ENCODE results near the gene BEST3.

DNA sequence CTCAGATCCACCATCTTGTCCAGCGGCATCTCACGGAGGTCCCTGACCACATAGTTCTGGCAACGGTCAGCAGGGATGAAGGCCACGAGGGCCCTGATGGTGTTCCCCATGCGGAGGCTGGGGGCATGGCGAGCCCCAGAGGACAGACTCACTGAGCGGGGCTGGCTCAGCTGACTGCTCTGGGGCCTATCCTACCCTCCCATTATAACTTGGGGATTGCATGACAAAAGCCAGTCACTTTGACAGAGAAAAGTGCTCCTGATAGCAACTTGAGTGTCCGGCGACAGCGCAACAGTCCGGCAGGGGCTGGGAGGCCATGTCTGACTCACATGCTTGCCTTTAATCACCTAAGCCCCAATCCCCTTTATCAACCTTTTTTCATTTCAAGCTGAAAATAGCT lies 88.4 kb downstream of the BEST3 start, which contains the start of gene LRRC10:
- no peak for TF ChIP-seq EZH2 (IDR thresholded peaks at IDR 0.05; ENCODE audit: borderline replicate concordance, insufficient read depth, low read depth, low read length, poor library complexity, severe bottlenecking)
- TF ChIP-seq, protein P1, sequence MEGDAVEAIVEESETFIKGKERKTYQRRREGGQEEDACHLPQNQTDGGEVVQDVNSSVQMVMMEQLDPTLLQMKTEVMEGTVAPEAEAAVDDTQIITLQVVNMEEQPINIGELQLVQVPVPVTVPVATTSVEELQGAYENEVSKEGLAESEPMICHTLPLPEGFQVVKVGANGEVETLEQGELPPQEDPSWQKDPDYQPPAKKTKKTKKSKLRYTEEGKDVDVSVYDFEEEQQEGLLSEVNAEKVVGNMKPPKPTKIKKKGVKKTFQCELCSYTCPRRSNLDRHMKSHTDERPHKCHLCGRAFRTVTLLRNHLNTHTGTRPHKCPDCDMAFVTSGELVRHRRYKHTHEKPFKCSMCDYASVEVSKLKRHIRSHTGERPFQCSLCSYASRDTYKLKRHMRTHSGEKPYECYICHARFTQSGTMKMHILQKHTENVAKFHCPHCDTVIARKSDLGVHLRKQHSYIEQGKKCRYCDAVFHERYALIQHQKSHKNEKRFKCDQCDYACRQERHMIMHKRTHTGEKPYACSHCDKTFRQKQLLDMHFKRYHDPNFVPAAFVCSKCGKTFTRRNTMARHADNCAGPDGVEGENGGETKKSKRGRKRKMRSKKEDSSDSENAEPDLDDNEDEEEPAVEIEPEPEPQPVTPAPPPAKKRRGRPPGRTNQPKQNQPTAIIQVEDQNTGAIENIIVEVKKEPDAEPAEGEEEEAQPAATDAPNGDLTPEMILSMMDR (IDR thresholded peaks at IDR 0.05), result no peak
